ENCODE results near the gene TRPM2. TPM values are rescaled to one million over a fixed set of nuclear protein-coding genes. Genes with fewer than 3 reads are reported as not detected.
"Not testable (repeated sequence)": the region's sequence is repeated elsewhere in the genome, so short reads cannot be mapped to it uniquely, and the experiment has no call there.

Gene TRPM2
- total RNA-seq, 2 donors from 2014 or later: 2.7 to 26.1 TPM

GRCh38 chr21:44334329-44335030 is 18.9 kb upstream of the TRPM2 start:
- Mint-ChIP-seq H3K4me1 (peaks cover 1% of the 10 kb centered on the region), H3K36me3 (ENCODE audit: low read depth) (no peaks in the 10 kb centered on the region), H3K4me3 (no peak overlapping the region), H3K27me3 (no peaks in the 10 kb centered on the region), H3K27ac (no peak overlapping the region)
- no peaks in the 10 kb centered on the region for H3K9me3 ChIP-seq (ENCODE audit: control insufficient read depth, low read length, poor library complexity, severe bottlenecking)
- ATAC-seq (no peak), DNase-seq (no peak)

GRCh38 chr21:44335266-44336059 is 18.0 kb upstream of the TRPM2 start:
- Mint-ChIP-seq H3K4me1 (peaks cover 7% of the 10 kb centered on the region), H3K27ac (no peak overlapping the region), H3K4me3 (no peak overlapping the region), H3K36me3 (ENCODE audit: low read depth) (no peaks in the 10 kb centered on the region), H3K27me3 (no peaks in the 10 kb centered on the region)
- H3K9me3 ChIP-seq (ENCODE audit: control insufficient read depth, low read length, poor library complexity, severe bottlenecking): no peaks in the 10 kb centered on the region
- ATAC-seq: no peak
- peak in 1 of 3 donors; percentile 7 for DNase-seq

- peaks cover 9% of the 10 kb centered on the region for H3K4me1 Mint-ChIP-seq
- no peaks in the 10 kb centered on the region for H3K36me3 Mint-ChIP-seq (ENCODE audit: low read depth)
- no peak for DNase-seq
- no peak for ATAC-seq
- H3K27ac Mint-ChIP-seq: peak overlapping the region; percentile 39
- H3K4me3 Mint-ChIP-seq: peak overlapping the region; percentile 53
- H3K9me3 ChIP-seq (ENCODE audit: control insufficient read depth, low read length, poor library complexity, severe bottlenecking): no peaks in the 10 kb centered on the region
- no peaks in the 10 kb centered on the region for H3K27me3 Mint-ChIP-seq
Observed at GRCh38 chr21:44337449-44337848, 16.0 kb upstream of the TRPM2 start.

GRCh38 chr21:44337941-44338895 is 15.2 kb upstream of the TRPM2 start:
- H3K9me3 ChIP-seq (ENCODE audit: control insufficient read depth, low read length, poor library complexity, severe bottlenecking): no peaks in the 10 kb centered on the region
- no peaks in the 10 kb centered on the region for H3K27me3 Mint-ChIP-seq
- ATAC-seq (peak; percentile 3), DNase-seq (peak; percentile 25 to 55 (median 48))
- H3K36me3 Mint-ChIP-seq (ENCODE audit: low read depth): no peaks in the 10 kb centered on the region
- peak overlapping the region; percentile 53 for H3K4me3 Mint-ChIP-seq
- peak overlapping the region; percentile 39 for H3K27ac Mint-ChIP-seq
- H3K4me1 Mint-ChIP-seq: peaks cover 9% of the 10 kb centered on the region

- DNase-seq (peak; percentile 92 to 94 (median 93)), ATAC-seq (peak; percentile 90)
- Mint-ChIP-seq H3K36me3 (ENCODE audit: low read depth) (no peaks in the 10 kb centered on the region), H3K27me3 (no peaks in the 10 kb centered on the region), H3K4me1 (peaks cover 9% of the 10 kb centered on the region), H3K27ac (peak within 1 kb of the TSS; percentile 96), H3K4me3 (peak within 1 kb of the TSS; percentile 95)
- H3K9me3 ChIP-seq (ENCODE audit: control insufficient read depth, low read length, poor library complexity, severe bottlenecking): no peaks in the 10 kb centered on the region
Observed at GRCh38 chr21:44338971-44339910, 14.2 kb upstream of the TRPM2 start, which contains the start of gene CFAP410. TSS of gene CFAP410 (minus strand) at chr21:44339390. CDS start at chr21:44339194, 196 bp downstream.

GRCh38 chr21:44341726-44342458 is 11.5 kb upstream of the TRPM2 start:
- not testable (repeated sequence) for H3K27me3 Mint-ChIP-seq; H3K36me3 Mint-ChIP-seq (ENCODE audit: low read depth); H3K4me1 Mint-ChIP-seq; H3K4me3 Mint-ChIP-seq; H3K27ac Mint-ChIP-seq; H3K9me3 ChIP-seq (ENCODE audit: control insufficient read depth, low read length, poor library complexity, severe bottlenecking); DNase-seq; ATAC-seq

GRCh38 chr21:44342981-44343380 is 10.4 kb upstream of the TRPM2 start:
- H3K4me1 Mint-ChIP-seq; DNase-seq; H3K9me3 ChIP-seq (ENCODE audit: control insufficient read depth, low read length, poor library complexity, severe bottlenecking); H3K27ac Mint-ChIP-seq; H3K36me3 Mint-ChIP-seq (ENCODE audit: low read depth); ATAC-seq; H3K4me3 Mint-ChIP-seq; H3K27me3 Mint-ChIP-seq: not testable (repeated sequence)

- Mint-ChIP-seq H3K27me3 (no peaks in the 10 kb centered on the region), H3K4me1 (peaks cover 6% of the 10 kb centered on the region), H3K27ac (no peak overlapping the region), H3K36me3 (ENCODE audit: low read depth) (no peaks in the 10 kb centered on the region), H3K4me3 (no peak overlapping the region)
- no peaks in the 10 kb centered on the region for H3K9me3 ChIP-seq (ENCODE audit: control insufficient read depth, low read length, poor library complexity, severe bottlenecking)
- ATAC-seq: no peak
- DNase-seq: no peak
Observed at GRCh38 chr21:44344541-44345183, 8.8 kb upstream of the TRPM2 start.

GRCh38 chr21:44345495-44345894 is 7.9 kb upstream of the TRPM2 start:
- Mint-ChIP-seq H3K27me3 (no peaks in the 10 kb centered on the region), H3K27ac (no peak overlapping the region), H3K4me1 (peaks cover 3% of the 10 kb centered on the region), H3K36me3 (ENCODE audit: low read depth) (no peaks in the 10 kb centered on the region), H3K4me3 (no peak overlapping the region)
- no peaks in the 10 kb centered on the region for H3K9me3 ChIP-seq (ENCODE audit: control insufficient read depth, low read length, poor library complexity, severe bottlenecking)
- DNase-seq (no peak), ATAC-seq (no peak)

GRCh38 chr21:44347911-44348451 is 5.4 kb upstream of the TRPM2 start:
- no peak overlapping the region for H3K27ac Mint-ChIP-seq
- no peak overlapping the region for H3K4me3 Mint-ChIP-seq
- ATAC-seq (no peak), DNase-seq (no peak)
- H3K36me3 Mint-ChIP-seq (ENCODE audit: low read depth): no peaks in the 10 kb centered on the region
- no peaks in the 10 kb centered on the region for H3K9me3 ChIP-seq (ENCODE audit: control insufficient read depth, low read length, poor library complexity, severe bottlenecking)
- peaks cover 8% of the 10 kb centered on the region for H3K4me1 Mint-ChIP-seq
- H3K27me3 Mint-ChIP-seq: no peaks in the 10 kb centered on the region

- Mint-ChIP-seq H3K4me3 (no peak overlapping the region), H3K27me3 (no peaks in the 10 kb centered on the region), H3K36me3 (ENCODE audit: low read depth) (no peaks in the 10 kb centered on the region), H3K27ac (peak overlapping the region; percentile 4), H3K4me1 (peaks cover 16% of the 10 kb centered on the region)
- DNase-seq: no peak
- no peaks in the 10 kb centered on the region for H3K9me3 ChIP-seq (ENCODE audit: control insufficient read depth, low read length, poor library complexity, severe bottlenecking)
- ATAC-seq: no peak
Observed at GRCh38 chr21:44348861-44349260, 4.6 kb upstream of the TRPM2 start.
